Heart left ventricle (tissue), 13 donors: ENCODE results near the gene GPHA2.

ENCODE experiments used
- POLR2A ChIP-seq, 2 donors: fragments of 450-650 bp; IDR thresholded peaks; one replicate each; pipeline ENCODE4 v1.6.1; 2017; ENCODE audit warnings: antibody characterized with exemption in 2 of 2, mild to moderate bottlenecking in 2 of 2, moderate library complexity in 2 of 2
- TF ChIP-seq, protein P1 (sequence below), 12 donors: fragments of 200-600 bp; sonication (generic) in 4 of 12; IDR thresholded peaks; one replicate each; pipeline versions ENCODE4 v1.5.0 to v1.8.0; 2018 to 2022; ENCODE audit warnings: antibody characterized with exemption in 12 of 12, mild to moderate bottlenecking in 5 of 12
- donor health status: ischemic (EF 13 %, LVEDD 7.1; RV severe dilation, severe dysfunction).
- donor health status: DM: no; HTN: yes; CAD: no.
- donor health status: DM: no; HTN: no; CAD: no.
- donor health status: ischemic (EF 25% LVEDD 6.9; RV normal size, moderate dysfunction).
- donor health status: ischemic (EF 25% LVEDD 5.7; RV mildly dilated, moderate dysfunction).
- donor health status: ischemic (EF 35%, LVEDD 5.7; RV mildly dilated, moderate dysfunction).
- donor health status: nonischemic (EF 11% LVEDD 7.7; RV severe dilation, severe dysfunction).
- donor health status: DM: yes; HTN: yes; CAD: no.
- donor health status: PGD.
- donor health status: ischemic (EF 29% LVEDD 5.4; RV normal size, mild dysfunction).
- donor health status: nonischemic (EF 23%, LVEDD 6.1; RV moderate dilation, normal function).

DNA sequence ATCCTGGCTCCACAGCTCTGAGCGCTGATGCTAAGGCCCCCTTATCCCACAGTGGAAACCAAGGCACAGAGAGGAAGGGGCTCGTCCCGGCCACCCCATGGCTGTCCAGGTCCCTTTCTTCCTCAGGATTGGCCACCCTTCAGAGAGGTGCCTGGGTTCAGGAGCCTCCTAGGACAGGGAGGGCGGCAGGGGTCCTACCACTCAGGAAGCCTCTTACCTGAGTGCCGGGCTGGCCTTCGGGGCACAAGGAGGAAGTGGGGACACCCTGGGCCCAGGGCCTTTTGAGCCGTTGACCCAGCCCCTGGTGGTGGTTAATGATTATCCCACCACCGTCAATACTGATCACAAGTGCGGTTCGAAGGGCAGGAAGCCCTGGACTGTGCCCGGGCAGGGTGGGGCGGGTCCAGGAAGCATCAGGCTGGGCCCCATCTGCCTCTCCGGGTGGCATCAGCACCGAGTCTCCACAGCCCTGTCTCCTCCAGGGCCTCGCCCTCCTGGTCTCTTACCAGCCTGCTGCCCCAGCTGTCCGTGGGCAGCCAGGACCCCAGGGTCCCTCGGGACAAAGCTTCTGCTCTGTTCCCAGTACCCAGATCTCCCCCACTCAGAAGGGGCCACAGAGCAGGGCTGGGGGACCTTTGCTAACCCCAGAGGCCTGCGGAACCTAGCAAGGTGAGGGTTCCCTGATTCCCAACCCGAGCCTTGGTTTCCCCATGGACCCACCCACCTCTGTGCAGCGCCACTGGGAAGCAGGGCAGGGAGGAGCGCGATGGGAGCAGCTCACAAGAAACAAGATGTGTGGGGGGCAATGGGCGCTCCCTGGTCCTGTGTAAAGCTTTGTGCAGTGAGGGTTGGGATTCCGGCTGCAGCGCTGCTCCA is 42.3 kb downstream of the GPHA2 start:
- TF ChIP-seq, protein P1, sequence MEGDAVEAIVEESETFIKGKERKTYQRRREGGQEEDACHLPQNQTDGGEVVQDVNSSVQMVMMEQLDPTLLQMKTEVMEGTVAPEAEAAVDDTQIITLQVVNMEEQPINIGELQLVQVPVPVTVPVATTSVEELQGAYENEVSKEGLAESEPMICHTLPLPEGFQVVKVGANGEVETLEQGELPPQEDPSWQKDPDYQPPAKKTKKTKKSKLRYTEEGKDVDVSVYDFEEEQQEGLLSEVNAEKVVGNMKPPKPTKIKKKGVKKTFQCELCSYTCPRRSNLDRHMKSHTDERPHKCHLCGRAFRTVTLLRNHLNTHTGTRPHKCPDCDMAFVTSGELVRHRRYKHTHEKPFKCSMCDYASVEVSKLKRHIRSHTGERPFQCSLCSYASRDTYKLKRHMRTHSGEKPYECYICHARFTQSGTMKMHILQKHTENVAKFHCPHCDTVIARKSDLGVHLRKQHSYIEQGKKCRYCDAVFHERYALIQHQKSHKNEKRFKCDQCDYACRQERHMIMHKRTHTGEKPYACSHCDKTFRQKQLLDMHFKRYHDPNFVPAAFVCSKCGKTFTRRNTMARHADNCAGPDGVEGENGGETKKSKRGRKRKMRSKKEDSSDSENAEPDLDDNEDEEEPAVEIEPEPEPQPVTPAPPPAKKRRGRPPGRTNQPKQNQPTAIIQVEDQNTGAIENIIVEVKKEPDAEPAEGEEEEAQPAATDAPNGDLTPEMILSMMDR (IDR thresholded peaks at IDR 0.05): no peak
- no peak for TF ChIP-seq POLR2A (IDR thresholded peaks at IDR 0.05)
